GM23338 (cell line): ENCODE results near the gene VCPKMT.

Experiments used
- CREB1 ChIP-seq: fragments of 250-450 bp; sonication (Bioruptor Pico); IDR thresholded peaks from 2 replicates; pipeline ENCODE4 v1.5.0; 2020; ENCODE audit warnings: low read depth, mild to moderate bottlenecking, moderate library complexity
- JUNB ChIP-seq: IDR thresholded peaks from one replicate; pipeline ENCODE4 v1.6.1; 2016; ENCODE audit warnings: antibody characterized with exemption; ENCODE audit not compliant: unreplicated experiment
- POLR2AphosphoS5 ChIP-seq: IDR thresholded peaks from 2 replicates; pipeline ENCODE4 v1.6.1; 2016; ENCODE audit warnings: antibody characterized with exemption, low read depth
- ZNF114 ChIP-seq: fragments of 250-450 bp; sonication (Bioruptor Pico); IDR thresholded peaks from 2 replicates; pipeline ENCODE4 v1.5.0; 2020; ENCODE audit warnings: mild to moderate bottlenecking, moderate library complexity
- TF ChIP-seq, protein P1 (sequence below), 2 experiments: fragments of 200-600 bp in 1 of 2; sonication (generic) in 1 of 2; conservative IDR thresholded peaks; 2 replicates each; pipeline versions ENCODE4 v1.5.1 to v1.6.1; 2016 to 2017; ENCODE audit warnings: antibody characterized with exemption in 2 of 2, low read depth in 2 of 2, mild to moderate bottlenecking in 2 of 2, moderate library complexity in 1 of 2
- TF ChIP-seq, protein P2 (sequence below): IDR thresholded peaks from one replicate; pipeline ENCODE4 v1.6.1; 2018; ENCODE audit warnings: antibody characterized with exemption; ENCODE audit not compliant: unreplicated experiment

GRCh38 chr14:50107850-50108249 lies 8.5 kb downstream of the VCPKMT start:
- TF ChIP-seq, protein P1, sequence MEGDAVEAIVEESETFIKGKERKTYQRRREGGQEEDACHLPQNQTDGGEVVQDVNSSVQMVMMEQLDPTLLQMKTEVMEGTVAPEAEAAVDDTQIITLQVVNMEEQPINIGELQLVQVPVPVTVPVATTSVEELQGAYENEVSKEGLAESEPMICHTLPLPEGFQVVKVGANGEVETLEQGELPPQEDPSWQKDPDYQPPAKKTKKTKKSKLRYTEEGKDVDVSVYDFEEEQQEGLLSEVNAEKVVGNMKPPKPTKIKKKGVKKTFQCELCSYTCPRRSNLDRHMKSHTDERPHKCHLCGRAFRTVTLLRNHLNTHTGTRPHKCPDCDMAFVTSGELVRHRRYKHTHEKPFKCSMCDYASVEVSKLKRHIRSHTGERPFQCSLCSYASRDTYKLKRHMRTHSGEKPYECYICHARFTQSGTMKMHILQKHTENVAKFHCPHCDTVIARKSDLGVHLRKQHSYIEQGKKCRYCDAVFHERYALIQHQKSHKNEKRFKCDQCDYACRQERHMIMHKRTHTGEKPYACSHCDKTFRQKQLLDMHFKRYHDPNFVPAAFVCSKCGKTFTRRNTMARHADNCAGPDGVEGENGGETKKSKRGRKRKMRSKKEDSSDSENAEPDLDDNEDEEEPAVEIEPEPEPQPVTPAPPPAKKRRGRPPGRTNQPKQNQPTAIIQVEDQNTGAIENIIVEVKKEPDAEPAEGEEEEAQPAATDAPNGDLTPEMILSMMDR (conservative IDR thresholded peaks at IDR 0.05; ENCODE audit: low read depth in 2 of 2), result no peak
- TF ChIP-seq CREB1 (CRISPR knock-in tag) (no peak), JUNB (no peak), POLR2AphosphoS5 (no peak), ZNF114 (CRISPR knock-in tag) (no peak)
- TF ChIP-seq, protein P2, sequence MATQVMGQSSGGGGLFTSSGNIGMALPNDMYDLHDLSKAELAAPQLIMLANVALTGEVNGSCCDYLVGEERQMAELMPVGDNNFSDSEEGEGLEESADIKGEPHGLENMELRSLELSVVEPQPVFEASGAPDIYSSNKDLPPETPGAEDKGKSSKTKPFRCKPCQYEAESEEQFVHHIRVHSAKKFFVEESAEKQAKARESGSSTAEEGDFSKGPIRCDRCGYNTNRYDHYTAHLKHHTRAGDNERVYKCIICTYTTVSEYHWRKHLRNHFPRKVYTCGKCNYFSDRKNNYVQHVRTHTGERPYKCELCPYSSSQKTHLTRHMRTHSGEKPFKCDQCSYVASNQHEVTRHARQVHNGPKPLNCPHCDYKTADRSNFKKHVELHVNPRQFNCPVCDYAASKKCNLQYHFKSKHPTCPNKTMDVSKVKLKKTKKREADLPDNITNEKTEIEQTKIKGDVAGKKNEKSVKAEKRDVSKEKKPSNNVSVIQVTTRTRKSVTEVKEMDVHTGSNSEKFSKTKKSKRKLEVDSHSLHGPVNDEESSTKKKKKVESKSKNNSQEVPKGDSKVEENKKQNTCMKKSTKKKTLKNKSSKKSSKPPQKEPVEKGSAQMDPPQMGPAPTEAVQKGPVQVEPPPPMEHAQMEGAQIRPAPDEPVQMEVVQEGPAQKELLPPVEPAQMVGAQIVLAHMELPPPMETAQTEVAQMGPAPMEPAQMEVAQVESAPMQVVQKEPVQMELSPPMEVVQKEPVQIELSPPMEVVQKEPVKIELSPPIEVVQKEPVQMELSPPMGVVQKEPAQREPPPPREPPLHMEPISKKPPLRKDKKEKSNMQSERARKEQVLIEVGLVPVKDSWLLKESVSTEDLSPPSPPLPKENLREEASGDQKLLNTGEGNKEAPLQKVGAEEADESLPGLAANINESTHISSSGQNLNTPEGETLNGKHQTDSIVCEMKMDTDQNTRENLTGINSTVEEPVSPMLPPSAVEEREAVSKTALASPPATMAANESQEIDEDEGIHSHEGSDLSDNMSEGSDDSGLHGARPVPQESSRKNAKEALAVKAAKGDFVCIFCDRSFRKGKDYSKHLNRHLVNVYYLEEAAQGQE, result no peak
